Left hindlimb (tissue), 1 donor: ENCODE measurements around the gene KRTAP9-4.
"Not testable (repeated sequence)": the region's sequence is repeated elsewhere in the genome, so short reads cannot be mapped to it uniquely, and the experiment has no call there.

Experiments used
- DNase-seq: peaks from one replicate; pipeline ENCODE4 v3.0.0-alpha.2; 2018

KRTAP9-4 gene

DNA sequence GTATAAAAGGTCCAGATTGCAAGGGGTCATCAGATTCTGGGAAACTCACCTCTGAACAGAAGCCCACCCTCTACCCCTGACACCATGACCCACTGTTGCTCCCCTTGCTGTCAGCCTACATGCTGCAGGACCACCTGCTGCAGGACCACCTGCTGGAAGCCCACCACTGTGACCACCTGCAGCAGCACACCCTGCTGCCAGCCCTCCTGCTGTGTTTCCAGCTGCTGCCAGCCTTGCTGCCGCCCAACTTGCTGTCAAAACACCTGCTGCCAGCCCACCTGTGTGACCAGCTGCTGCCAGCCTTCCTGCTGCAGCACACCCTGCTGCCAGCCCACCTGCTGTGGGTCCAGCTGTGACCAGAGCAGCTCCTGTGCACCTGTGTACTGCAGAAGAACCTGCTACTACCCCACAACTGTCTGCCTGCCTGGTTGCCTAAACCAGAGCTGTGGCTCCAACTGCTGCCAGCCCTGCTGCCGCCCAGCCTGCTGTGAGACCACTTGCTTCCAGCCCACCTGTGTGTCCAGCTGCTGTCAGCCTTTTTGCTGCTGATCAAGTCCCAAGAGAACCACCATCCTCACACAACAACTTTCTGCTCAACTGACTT lies at the start of gene KRTAP9-4:
KRTAP9-4 (plus strand) TSS at position 51 of the 604 bp plus-strand sequence; CDS start at position 85, 34 bp downstream.
- DNase-seq, result not testable (repeated sequence)

DNA sequence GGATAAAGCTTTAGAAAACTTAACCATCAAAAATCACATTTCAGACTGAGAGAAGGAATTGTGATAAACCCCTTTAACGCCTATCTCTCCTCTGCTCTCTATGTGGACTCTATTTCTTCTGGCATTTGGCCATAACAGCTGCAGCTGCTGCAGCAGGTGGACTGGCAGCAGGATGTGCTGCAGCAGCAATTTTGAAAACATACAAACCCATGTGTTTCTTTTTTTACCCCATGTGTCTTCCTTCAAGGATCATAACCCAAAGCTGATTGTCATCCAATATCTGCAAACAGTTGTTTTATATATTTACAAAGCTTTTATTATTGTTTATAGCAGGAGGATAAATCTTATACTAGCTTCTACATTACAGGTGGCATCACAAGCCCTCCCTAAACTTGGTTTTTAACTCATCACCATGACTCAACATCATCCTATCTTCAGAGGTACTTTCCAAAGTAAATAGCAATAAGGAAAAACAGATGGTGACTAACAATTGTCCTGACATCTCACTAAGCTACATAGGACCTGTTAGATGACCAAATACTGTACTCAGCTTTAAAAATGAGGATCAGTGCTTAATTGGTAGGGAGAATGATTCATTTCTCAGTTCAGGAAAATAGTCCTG lies 37.5 kb upstream of the KRTAP9-4 start:
- DNase-seq, result no peak

DNA sequence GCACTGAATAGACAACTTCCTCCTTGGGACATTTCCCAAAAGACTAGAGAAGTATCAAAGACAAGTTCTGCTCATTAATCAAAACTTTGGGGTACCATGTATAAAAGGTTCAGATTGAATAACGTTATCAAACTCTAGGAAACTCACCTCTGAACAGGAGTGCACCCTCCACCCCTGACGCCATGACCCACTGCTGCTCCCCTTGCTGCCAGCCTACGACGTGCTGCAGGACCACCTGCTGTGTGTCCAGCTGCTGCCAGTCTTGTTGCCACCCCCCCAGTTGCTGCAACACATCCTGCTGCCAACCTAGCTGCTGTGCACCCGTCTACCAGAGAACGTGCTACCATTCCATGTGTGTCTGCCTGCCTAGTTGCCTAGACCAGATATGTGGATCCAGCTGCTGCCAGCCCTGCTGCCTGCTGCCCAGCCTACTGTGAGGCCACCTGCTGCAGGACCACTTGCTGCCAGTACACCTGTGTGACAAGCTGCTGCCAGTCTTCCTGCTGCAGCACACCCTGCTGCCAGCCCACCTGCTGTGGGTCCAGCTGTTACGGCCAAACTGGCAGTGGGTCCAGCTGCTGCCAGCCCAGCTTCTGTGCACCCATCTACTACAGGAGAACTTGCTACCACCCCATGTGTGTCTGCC lies 36.8 kb upstream of the KRTAP9-4 start:
- no peak for DNase-seq

DNA sequence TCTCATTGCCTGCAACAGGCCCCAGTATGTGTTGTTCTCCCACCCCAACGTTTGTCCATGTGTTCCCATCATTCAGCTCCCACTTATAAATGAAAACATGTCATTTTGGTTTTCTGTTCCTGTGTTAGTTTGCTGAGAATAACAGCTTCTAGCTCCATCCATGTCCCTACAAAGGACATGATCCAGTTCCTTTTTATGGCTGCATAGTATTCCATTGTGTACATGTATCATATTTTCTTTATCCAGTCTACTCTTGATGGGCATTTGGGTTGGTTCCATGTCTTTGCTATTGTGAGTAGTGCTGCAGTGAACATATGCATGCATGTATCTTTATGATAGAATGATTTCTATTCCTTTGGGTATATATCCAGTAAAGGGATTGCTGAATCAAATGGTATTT lies 33.8 kb upstream of the KRTAP9-4 start:
- no peak for DNase-seq

DNA sequence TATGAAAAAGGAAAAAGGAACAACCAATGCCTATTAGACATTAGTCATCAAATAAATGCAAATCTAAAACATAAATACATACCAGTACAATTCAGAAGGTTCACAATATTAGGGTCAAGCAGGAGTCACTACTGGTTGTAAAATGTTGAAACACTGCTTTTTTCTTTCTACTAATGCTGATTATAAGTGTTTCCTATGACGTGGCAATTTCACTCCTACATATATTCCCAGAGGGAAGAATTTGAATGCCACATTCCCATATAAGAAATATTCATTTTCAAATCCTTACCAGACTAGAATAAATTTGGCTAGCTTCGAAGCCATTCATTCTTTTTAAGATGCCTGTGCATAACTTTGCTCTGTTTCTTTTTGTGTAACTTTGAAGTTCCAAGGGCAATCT lies 25.7 kb upstream of the KRTAP9-4 start:
- DNase-seq, result no peak

DNA sequence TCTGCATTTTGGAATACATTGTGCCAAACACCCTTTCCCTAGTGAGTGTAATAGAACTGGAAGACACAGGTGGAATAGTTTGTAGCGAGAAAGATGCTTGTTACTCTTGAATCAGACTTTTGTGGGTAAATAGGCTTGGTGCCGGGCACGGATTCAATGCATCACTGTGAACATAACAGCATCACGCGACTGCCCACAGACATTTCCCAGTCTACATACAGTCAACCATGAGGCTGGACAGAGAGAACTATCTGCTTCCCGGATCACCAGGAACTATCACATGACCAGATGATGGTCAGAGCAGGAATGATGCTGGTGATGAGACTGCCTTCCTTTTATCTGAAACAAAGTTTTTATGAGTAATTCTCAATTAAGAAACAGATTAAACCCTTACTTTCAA lies 23.4 kb upstream of the KRTAP9-4 start:
- DNase-seq, result no peak

GRCh38 chr17:41226598-41227095 lies 22.8 kb upstream of the KRTAP9-4 start, which contains the start of gene KRTAP9-2:
KRTAP9-2 (plus strand) TSS chr17:41226648; CDS start chr17:41226655, 7 bp downstream.
- not testable (repeated sequence) for DNase-seq

DNA sequence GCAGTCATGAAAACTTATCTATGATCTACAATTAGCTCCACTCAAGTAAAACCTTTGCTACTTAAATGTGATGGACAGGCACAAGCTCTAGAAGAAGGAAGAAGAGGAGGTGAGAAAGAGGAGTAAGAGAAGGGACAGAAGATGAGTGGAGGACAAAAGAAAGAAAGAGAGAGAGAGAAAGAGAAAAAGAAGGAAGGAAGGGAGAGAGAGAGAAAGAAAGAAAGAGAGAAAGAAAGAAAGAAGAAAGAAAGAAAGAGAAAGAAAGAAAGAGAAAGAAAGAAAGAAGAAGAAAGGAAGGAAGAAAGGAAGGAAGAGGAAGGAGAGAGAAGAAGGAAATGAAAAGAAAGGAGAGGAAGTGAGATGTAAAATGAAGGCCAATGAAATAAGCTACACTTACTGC lies 19.4 kb upstream of the KRTAP9-4 start:
- DNase-seq, result no peak

DNA sequence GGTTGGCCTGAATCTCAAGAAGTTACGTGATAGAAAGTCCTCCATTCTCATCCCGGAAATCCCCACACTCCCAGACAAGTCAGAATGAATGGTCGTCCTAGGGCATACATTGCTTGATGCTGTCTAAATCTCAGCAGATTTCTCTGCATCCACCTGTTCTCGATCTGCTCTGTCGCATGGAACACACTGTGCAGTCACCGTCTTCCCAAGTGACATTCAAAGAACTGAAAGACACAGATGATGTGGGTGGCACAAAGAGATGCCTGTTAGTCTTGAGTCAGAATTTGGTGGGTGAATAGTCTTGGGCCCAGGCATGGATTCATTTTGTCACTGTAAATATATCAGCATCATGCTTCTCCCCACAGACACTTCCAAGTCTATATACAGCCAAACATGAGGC lies 17.8 kb upstream of the KRTAP9-4 start:
- no peak for DNase-seq

DNA sequence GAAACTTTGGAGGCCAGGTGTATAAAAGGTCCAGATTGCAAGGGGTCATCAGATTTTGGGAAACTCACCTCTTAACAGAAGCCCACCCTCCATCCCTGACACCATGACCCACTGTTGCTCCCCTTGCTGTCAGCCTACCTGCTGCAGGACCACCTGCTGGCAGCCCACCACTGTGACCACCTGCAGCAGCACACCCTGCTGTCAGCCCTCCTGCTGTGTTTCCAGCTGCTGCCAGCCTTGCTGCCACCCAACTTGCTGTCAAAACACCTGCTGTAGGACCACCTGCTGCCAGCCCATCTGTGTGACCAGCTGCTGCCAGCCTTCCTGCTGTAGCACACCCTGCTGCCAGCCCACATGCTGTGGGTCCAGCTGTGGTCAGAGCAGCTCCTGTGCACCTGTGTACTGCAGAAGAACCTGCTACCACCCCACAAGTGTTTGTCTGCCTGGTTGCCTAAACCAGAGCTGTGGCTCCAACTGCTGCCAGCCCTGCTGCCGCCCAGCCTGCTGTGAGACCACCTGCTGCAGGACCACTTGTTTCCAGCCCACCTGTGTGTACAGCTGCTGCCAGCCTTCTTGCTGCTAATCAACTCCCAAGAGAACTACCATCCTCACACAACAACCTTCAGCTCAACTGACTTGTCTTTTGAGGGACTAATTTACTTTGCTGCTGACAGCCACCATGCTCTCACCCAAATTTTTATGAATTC lies 16.9 kb upstream of the KRTAP9-4 start, which contains the start of gene KRTAP9-3:
KRTAP9-3 (plus strand) TSS at position 51 of the 707 bp plus-strand sequence; CDS start at position 104, 53 bp downstream.
- not testable (repeated sequence) for DNase-seq

- DNase-seq, result not testable (repeated sequence)
These were observed 12.4 kb upstream of the KRTAP9-4 start for GRCh38 chr17:41237116-41237515.

- DNase-seq, result not testable (repeated sequence)
These were observed 11.5 kb upstream of the KRTAP9-4 start, which contains the start of gene KRTAP9-8 for GRCh38 chr17:41237949-41238437. KRTAP9-8 (plus strand) TSS chr17:41237999; CDS start chr17:41238052, 53 bp downstream.

GRCh38 chr17:41246995-41247787 lies 2.3 kb upstream of the KRTAP9-4 start:
- not testable (repeated sequence) for DNase-seq

- DNase-seq, result no peak
These were observed 1.8 kb downstream of the KRTAP9-4 start for GRCh38 chr17:41251261-41251660.

GRCh38 chr17:41254861-41255260 lies 5.4 kb downstream of the KRTAP9-4 start:
- no peak for DNase-seq

- not testable (repeated sequence) for DNase-seq
These were observed 6.1 kb downstream of the KRTAP9-4 start, which contains the start of gene KRTAP9-9 for GRCh38 chr17:41255381-41256290. KRTAP9-9 (plus strand) TSS chr17:41255384.

GRCh38 chr17:41256291-41256685 lies 6.8 kb downstream of the KRTAP9-4 start:
- DNase-seq, result no peak

- DNase-seq, result no peak
These were observed 8.9 kb downstream of the KRTAP9-4 start for GRCh38 chr17:41258406-41258805.

DNA sequence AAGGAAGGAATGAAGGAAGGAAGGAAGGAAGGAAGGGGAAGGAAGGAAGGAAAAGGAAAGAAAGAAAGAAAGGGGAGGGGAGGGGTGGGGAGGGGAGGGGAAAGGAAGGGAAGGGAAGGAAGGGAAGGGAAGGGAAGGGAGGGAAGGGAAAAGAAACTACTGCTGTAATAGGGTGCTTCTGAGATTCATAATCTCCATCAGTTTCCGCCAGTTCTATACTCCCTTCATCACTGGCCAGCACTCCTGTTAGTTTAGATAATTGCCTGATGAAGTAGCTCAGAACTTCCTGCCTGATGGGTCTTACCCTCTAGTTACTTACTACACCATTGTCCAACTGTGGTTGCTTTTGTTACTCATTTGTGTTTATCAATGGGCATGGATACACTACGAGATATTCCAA lies 13.7 kb downstream of the KRTAP9-4 start:
- no peak for DNase-seq

DNA sequence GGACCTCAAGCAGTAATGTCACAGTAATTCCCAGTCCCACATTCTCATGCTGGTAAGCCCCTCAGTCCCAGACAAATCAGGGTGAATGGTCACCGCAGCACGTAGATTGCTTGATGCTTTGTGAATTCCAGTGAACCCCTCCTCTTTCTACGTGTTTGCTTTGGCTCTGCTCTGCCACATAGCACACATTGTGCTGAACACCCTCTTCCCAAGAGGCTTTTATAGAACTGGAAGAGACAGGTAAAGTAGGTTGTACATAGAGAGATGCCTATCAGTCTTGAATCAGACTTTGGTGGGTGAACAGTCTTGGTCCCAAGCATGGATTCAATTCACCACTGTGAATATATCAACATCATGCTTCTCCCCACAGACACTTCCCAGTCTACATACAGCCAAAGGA lies 15.1 kb downstream of the KRTAP9-4 start:
- no peak for DNase-seq

GRCh38 chr17:41265078-41265477 lies 15.6 kb downstream of the KRTAP9-4 start, which contains the start of gene KRTAP9-6:
KRTAP9-6 (plus strand) TSS chr17:41265378; CDS start chr17:41265378, 0 bp downstream.
- DNase-seq, result no peak
